Measurements from ENCODE around the gene PCBD1.

GRCh38 chr10:70887804-70888800, at the start of gene PCBD1:
- TF ChIP-seq POLR2A (IDR thresholded peaks at IDR 0.05; ENCODE audit: low read length) (peak; percentile 85), ESRRA (IDR thresholded peaks at IDR 0.05; ENCODE audit: borderline replicate concordance, low read length) (no peak), CHD2 (IDR thresholded peaks at IDR 0.05; ENCODE audit: low read length, partially characterized antibody) (peak; percentile 58), CEBPB (IDR thresholded peaks at IDR 0.05) (no peak)
- TF ChIP-seq, protein P1, sequence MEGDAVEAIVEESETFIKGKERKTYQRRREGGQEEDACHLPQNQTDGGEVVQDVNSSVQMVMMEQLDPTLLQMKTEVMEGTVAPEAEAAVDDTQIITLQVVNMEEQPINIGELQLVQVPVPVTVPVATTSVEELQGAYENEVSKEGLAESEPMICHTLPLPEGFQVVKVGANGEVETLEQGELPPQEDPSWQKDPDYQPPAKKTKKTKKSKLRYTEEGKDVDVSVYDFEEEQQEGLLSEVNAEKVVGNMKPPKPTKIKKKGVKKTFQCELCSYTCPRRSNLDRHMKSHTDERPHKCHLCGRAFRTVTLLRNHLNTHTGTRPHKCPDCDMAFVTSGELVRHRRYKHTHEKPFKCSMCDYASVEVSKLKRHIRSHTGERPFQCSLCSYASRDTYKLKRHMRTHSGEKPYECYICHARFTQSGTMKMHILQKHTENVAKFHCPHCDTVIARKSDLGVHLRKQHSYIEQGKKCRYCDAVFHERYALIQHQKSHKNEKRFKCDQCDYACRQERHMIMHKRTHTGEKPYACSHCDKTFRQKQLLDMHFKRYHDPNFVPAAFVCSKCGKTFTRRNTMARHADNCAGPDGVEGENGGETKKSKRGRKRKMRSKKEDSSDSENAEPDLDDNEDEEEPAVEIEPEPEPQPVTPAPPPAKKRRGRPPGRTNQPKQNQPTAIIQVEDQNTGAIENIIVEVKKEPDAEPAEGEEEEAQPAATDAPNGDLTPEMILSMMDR (IDR thresholded peaks at IDR 0.05), result no peak
